ENCODE data around the gene IGHMBP2. TPM values are rescaled to one million over a fixed set of nuclear protein-coding genes. Genes with fewer than 3 reads are reported as not detected.

The IGHMBP2 gene
- total RNA-seq, 1 experiment from 2014 or later, result 19.3 TPM

DNA sequence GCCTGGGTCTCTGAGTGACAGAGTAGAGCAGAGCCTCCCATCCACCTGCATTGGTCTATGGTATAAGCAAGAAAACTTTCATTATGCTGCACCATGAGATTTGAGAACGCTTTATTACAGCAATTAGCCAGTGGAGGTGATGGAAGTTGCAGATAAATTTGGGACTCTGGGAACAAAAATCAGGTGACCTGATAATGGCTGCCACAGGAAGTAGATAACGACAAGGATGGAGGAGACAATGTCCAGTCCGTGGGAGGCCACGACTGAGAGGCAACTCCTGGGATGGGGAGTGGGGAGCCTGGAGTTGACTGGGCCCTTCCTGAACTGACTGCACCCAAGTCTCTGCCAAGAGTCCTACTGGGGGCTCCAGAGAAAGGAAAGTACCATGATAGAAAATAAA, 72.4 kb downstream of the IGHMBP2 start (continued):
- TF ChIP-seq, protein P1, sequence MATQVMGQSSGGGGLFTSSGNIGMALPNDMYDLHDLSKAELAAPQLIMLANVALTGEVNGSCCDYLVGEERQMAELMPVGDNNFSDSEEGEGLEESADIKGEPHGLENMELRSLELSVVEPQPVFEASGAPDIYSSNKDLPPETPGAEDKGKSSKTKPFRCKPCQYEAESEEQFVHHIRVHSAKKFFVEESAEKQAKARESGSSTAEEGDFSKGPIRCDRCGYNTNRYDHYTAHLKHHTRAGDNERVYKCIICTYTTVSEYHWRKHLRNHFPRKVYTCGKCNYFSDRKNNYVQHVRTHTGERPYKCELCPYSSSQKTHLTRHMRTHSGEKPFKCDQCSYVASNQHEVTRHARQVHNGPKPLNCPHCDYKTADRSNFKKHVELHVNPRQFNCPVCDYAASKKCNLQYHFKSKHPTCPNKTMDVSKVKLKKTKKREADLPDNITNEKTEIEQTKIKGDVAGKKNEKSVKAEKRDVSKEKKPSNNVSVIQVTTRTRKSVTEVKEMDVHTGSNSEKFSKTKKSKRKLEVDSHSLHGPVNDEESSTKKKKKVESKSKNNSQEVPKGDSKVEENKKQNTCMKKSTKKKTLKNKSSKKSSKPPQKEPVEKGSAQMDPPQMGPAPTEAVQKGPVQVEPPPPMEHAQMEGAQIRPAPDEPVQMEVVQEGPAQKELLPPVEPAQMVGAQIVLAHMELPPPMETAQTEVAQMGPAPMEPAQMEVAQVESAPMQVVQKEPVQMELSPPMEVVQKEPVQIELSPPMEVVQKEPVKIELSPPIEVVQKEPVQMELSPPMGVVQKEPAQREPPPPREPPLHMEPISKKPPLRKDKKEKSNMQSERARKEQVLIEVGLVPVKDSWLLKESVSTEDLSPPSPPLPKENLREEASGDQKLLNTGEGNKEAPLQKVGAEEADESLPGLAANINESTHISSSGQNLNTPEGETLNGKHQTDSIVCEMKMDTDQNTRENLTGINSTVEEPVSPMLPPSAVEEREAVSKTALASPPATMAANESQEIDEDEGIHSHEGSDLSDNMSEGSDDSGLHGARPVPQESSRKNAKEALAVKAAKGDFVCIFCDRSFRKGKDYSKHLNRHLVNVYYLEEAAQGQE (IDR thresholded peaks at IDR 0.05; ENCODE audit: low read depth), result no peak

DNA sequence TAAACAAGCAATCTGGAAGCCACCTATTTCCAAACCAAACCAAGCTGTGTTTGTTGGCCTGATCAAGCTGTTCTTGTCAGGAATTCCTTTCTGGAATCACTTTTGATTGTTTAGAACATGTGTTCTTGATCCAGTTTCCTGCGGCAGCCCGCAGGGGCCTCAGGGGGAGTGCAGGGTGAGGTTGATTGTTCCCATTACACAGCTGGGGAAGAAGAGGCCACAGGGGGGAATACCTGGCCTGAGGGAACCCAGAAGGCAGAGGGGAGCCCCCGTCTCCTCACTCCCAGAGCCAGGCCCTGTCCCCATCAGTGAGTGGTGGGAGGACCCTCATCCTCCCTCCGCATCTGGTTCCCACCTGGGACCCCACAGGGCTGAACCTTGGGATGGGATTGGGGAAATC, 72.9 kb downstream of the IGHMBP2 start:
- Histone ChIP-seq H3K4me1 (ENCODE audit: control insufficient read depth in 1 of 2, insufficient read depth in 2 of 2, low read length in 2 of 2) (peaks cover 0 to 5% of the 10 kb centered on the region in 2 experiments; a peak in 1 of 4 replicates), H2AFZ (ENCODE audit: low read depth, low read length, poor library complexity, severe bottlenecking) (no peak overlapping the region), H3K36me3 (ENCODE audit: control insufficient read depth in 1 of 2, insufficient read depth in 2 of 2, low read length in 2 of 2) (no peaks in the 10 kb centered on the region), H3K4me3 (replicated peaks in 1 of 2; ENCODE audit: low read depth in 1 of 2, low read length in 2 of 2) (no peak overlapping the region), H4K20me1 (ENCODE audit: insufficient read depth) (no peaks in the 10 kb centered on the region), H3K9me2 (ENCODE audit: insufficient read depth) (no peaks in the 10 kb centered on the region), H3K9ac (ENCODE audit: low read length) (no peak overlapping the region), H3K9me3 (ENCODE audit: control insufficient read depth in 1 of 2, insufficient read depth in 1 of 2, low read depth in 1 of 2, low read length in 2 of 2) (no peaks in the 10 kb centered on the region), H3K27me3 (ENCODE audit: insufficient read depth, low read length) (no peaks in the 10 kb centered on the region), H3K4me2 (ENCODE audit: low read length) (no peak overlapping the region), H3K79me2 (ENCODE audit: insufficient read depth, low read length) (no peaks in the 10 kb centered on the region), H3K27ac (ENCODE audit: low read depth, low read length) (no peak overlapping the region)
- intact Hi-C loops (cut with micrococcal nuclease), result no loop called here
- no TSS peak for BruUV-seq (replicated peaks)
- DNase-seq (ENCODE audit: low read depth, low spot score), result no peak
- ChIA-PET POLR2A (no interaction called here), CTCF (no interaction called here), RAD21 (ENCODE audit: low non-redundant PET in 1 of 2, low total read pairs in 2 of 2, uncharacterized antibody in 2 of 2, unreplicated experiment in 2 of 2) (no interaction called here)
- TF ChIP-seq, protein P2, sequence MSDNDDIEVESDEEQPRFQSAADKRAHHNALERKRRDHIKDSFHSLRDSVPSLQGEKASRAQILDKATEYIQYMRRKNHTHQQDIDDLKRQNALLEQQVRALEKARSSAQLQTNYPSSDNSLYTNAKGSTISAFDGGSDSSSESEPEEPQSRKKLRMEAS (IDR thresholded peaks at IDR 0.05), result no peak
- TF ChIP-seq ELF1 (IDR thresholded peaks at IDR 0.05; ENCODE audit: borderline replicate concordance, low read depth) (no peak), ZNF274 (IDR thresholded peaks at IDR 0.05; ENCODE audit: low read depth, low read length) (no peak), CEBPB (IDR thresholded peaks at IDR 0.05; ENCODE audit: low read depth) (no peak)
- TF ChIP-seq, protein P3, sequence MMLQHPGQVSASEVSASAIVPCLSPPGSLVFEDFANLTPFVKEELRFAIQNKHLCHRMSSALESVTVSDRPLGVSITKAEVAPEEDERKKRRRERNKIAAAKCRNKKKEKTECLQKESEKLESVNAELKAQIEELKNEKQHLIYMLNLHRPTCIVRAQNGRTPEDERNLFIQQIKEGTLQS (IDR thresholded peaks at IDR 0.05), result no peak
- no peak for ATAC-seq

All from HCT116 (cell line).